K562 (cell line): ENCODE data around the gene SLC24A3. TPM values are rescaled to one million over a fixed set of nuclear protein-coding genes. Genes with fewer than 3 reads are reported as not detected.

ENCODE experiments used
- ATAC-seq: fragments of 200-7000 bp; cut with Tn5 transposase; 3 replicates; pipeline ENCODE4 v1.9.1; 2020; ENCODE audit warnings: moderate library complexity
- BruUV-seq: library from RNA; stranded (reverse); fragments of 400-500 nt; replicated peaks from 2 replicates; lab custom pipeline; 2021; lab: Mats Ljungman, UMichigan
- CTCF ChIA-PET: fragments of 300-600 bp; formaldehyde crosslinking; extraction: SDS; loops from one replicate; lab custom pipeline; 2021; ENCODE audit warnings: low intra/inter-chr PET ratio; lab: Yijun Ruan, JAX
- POLR2A ChIA-PET: fragments of 300-600, 350-650 bp; sonication (Branson Sonifier 250); formaldehyde crosslinking; extraction: SDS; loops from one replicate; lab custom pipeline; 2021; ENCODE audit warnings: antibody characterized with exemption, inconsistent platforms; lab: Yijun Ruan, JAX
- DNase-seq, 4 experiments: peaks; one replicate each; pipeline versions ENCODE4 v3.0.0 to v3.0.0-alpha.2; 2011 to 2018; ENCODE audit warnings: low spot score in 3 of 4, mixed read lengths in 3 of 4; ENCODE audit errors: extremely low read depth in 1 of 4
- FAIRE-seq: peaks from 2 replicates; lab custom pipeline; 2011; peaks lifted over from hg19 to GRCh38; lab: Jason Lieb, UNC
- H2AFZ ChIP-seq: 2 replicates; pipeline ENCODE4 v1.6.0; 2011; ENCODE audit warnings: low read depth, low read length, control low read depth, inconsistent platforms
- H3K27ac ChIP-seq: fragments of 200-600 bp; 3 replicates; pipeline ENCODE4 v1.8.0; 2011; ENCODE audit warnings: low read depth, mild to moderate bottlenecking, control low read depth, inconsistent platforms, low read length, moderate library complexity, mixed read lengths; ENCODE audit errors: extremely low read depth
- H3K27me3 ChIP-seq, 2 experiments: fragments of 300-600 bp in 1 of 2; 2 replicates in 1 of 2; 3 replicates in 1 of 2; pipeline versions ENCODE4 v1.6.0 to v1.8.0; 2011; ENCODE audit warnings: inconsistent platforms in 2 of 2, low read length in 2 of 2, mild to moderate bottlenecking in 1 of 2, mixed read lengths in 1 of 2, moderate library complexity in 1 of 2; ENCODE audit not compliant: control insufficient read depth in 2 of 2, insufficient read depth in 2 of 2
- H3K36me3 ChIP-seq: fragments of 300-600 bp; 3 replicates; pipeline ENCODE4 v1.8.0; 2011; ENCODE audit warnings: mild to moderate bottlenecking, low read length, inconsistent platforms; ENCODE audit not compliant: control insufficient read depth, insufficient read depth
- H3K4me1 ChIP-seq, 2 experiments: fragments of 200-600 bp in 1 of 2; replicated peaks in 1 of 2; 2 replicates in 1 of 2; 3 replicates in 1 of 2; pipeline versions ENCODE4 v1.5.1 to v1.8.0; 2011; ENCODE audit warnings: inconsistent platforms in 2 of 2, low read length in 2 of 2, mild to moderate bottlenecking in 1 of 2, mixed read lengths in 1 of 2, moderate library complexity in 1 of 2; ENCODE audit not compliant: control insufficient read depth in 2 of 2, insufficient read depth in 2 of 2
- H3K4me2 ChIP-seq: 2 replicates; pipeline ENCODE4 v1.6.1; 2011; ENCODE audit warnings: low read length, control low read depth, inconsistent platforms, mixed read lengths; ENCODE audit not compliant: insufficient read depth
- H3K4me3 ChIP-seq: fragments of 200-600 bp; sonication (generic), shearing (Covaris generic); 2 replicates; pipeline ENCODE4 v1.5.1; 2016; ENCODE audit warnings: control low read depth, inconsistent platforms
- H3K79me2 ChIP-seq: fragments of 200-600 bp; 3 replicates; pipeline ENCODE4 v1.8.0; 2011; ENCODE audit warnings: low read length, inconsistent platforms; ENCODE audit not compliant: control insufficient read depth, insufficient read depth
- H3K9ac ChIP-seq, 2 experiments: 2 replicates each; pipeline versions ENCODE4 v1.6.0 to v1.6.1; 2011; ENCODE audit warnings: low read depth in 2 of 2, low read length in 2 of 2, control low read depth in 1 of 2, inconsistent platforms in 1 of 2, mild to moderate bottlenecking in 1 of 2, mixed read lengths in 1 of 2; ENCODE audit not compliant: insufficient read depth in 1 of 2
- H3K9me1 ChIP-seq: one replicate; pipeline ENCODE4 v1.6.0; 2011; ENCODE audit warnings: inconsistent platforms, mild to moderate bottlenecking, low read length, moderate library complexity; ENCODE audit not compliant: control insufficient read depth, insufficient read depth
- H3K9me3 ChIP-seq: replicated peaks from 2 replicates; pipeline ENCODE4 v1.5.1; 2011; ENCODE audit warnings: low read depth, low read length, inconsistent platforms; ENCODE audit not compliant: control insufficient read depth, insufficient read depth
- H4K20me1 ChIP-seq: replicated peaks from 2 replicates; pipeline ENCODE4 v1.6.1; 2011; ENCODE audit warnings: low read length, inconsistent platforms, mixed read lengths; ENCODE audit not compliant: control insufficient read depth, insufficient read depth
- ELF4 ChIP-seq: fragments of 450-650 bp; formaldehyde crosslinking; IDR thresholded peaks from 2 replicates; pipeline ENCODE4 v1.4.0; 2022; ENCODE audit warnings: missing genetic modification characterization
- GTF2A2 ChIP-seq: IDR thresholded peaks from 2 replicates; pipeline ENCODE4 v1.6.1; 2016; ENCODE audit warnings: mild to moderate bottlenecking, missing genetic modification characterization, missing compliant biosample characterization
- HDAC3 ChIP-seq: fragments of 450-650 bp; IDR thresholded peaks from 2 replicates; pipeline ENCODE4 v1.6.1; 2018; ENCODE audit warnings: borderline replicate concordance, mild to moderate bottlenecking, moderate library complexity; ENCODE audit not compliant: partially characterized antibody
- ILF3 ChIP-seq: fragments of 450-650 bp; IDR thresholded peaks from 2 replicates; pipeline ENCODE4 v1.6.1; 2018; ENCODE audit warnings: antibody characterized with exemption, mild to moderate bottlenecking, moderate library complexity, borderline replicate concordance
- NCOA4 ChIP-seq: fragments of 450-650 bp; IDR thresholded peaks from 2 replicates; pipeline ENCODE4 v1.6.1; 2018; ENCODE audit warnings: mild to moderate bottlenecking; ENCODE audit not compliant: partially characterized antibody
- TSC22D4 ChIP-seq: fragments of 450-650 bp; IDR thresholded peaks from 2 replicates; pipeline ENCODE4 v1.6.1; 2016; ENCODE audit warnings: missing genetic modification characterization, missing biosample characterization, control low read depth
- U2AF1 ChIP-seq: fragments of 200-400 bp; formaldehyde crosslinking; optimal IDR thresholded peaks from 2 replicates; pipeline ENCODE3; 2017; ENCODE audit warnings: mild to moderate bottlenecking, low read depth, low read length, moderate library complexity
- ZBED1 ChIP-seq: IDR thresholded peaks from 2 replicates; pipeline ENCODE4 v1.6.1; 2014
- ZNF133 ChIP-seq: fragments of 250-450 bp; sonication (Bioruptor Pico); IDR thresholded peaks from 2 replicates; pipeline ENCODE4 v1.4.0; 2020; ENCODE audit warnings: mild to moderate bottlenecking
- ZNF436 ChIP-seq: fragments of 250-450, 450-650 bp; sonication (Bioruptor Pico); formaldehyde crosslinking; IDR thresholded peaks from 2 replicates; pipeline ENCODE4 v1.7.0; 2020; ENCODE audit warnings: mild to moderate bottlenecking
- ZNF507 ChIP-seq: conservative IDR thresholded peaks from 2 replicates; pipeline ENCODE4 v1.6.1; 2017; ENCODE audit warnings: missing genetic modification characterization, missing compliant biosample characterization
- WGBS: fragments of 100-300 bp; shearing (Covaris generic); methylation state at CpG from one replicate; pipeline ENCODE4 v1.1.6; 2016; ENCODE audit warnings: low coverage, mixed read lengths; ENCODE audit not compliant: insufficient coverage; ENCODE audit errors: missing lambda C conversion rate; 5-methylcytosine and 5-hydroxymethylcytosine counted together
- in situ Hi-C: fragments of 300-500 bp; cut with MboI; formaldehyde crosslinking; loops from 4 replicates; pipeline ENCODE4 v1.15.0; 2018; ENCODE audit warnings: inconsistent platforms, mixed read lengths
- intact Hi-C: fragments of 100-400 bp; cut with micrococcal nuclease; formaldehyde crosslinking; loops from 2 replicates; pipeline ENCODE4 v1.14.2; 2022
- polyA plus RNA-seq, 8 experiments: library from polyadenylated mRNA; depleted of rRNA in 4 of 8; stranded (reverse) in 5 of 8; unstranded in 3 of 8; fragments of >200 nt; fragmentation: Nextera tagmentation in 2 of 8; fragmentation: Illumina TruSeq in 1 of 8; extraction: Ambion mirVana in 2 of 8; extraction: Trizol in 1 of 8; gene quantifications; 2 replicates each; pipeline versions ENCODE4 v1.2.1 to v1.2.3, GENCODE V29; 2011 to 2014; ENCODE audit warnings: inconsistent platforms in 1 of 8, missing spikeins in 1 of 8
- total RNA-seq, 7 experiments: library from RNA; depleted of rRNA in 6 of 7; stranded (reverse); fragments of >200 nt in 6 of 7; fragmentation: Illumina TruSeq in 2 of 7; extraction: Trizol in 2 of 7; gene quantifications; 2 replicates each; pipeline versions ENCODE4 v1.2.1 to v1.2.3, GENCODE V29; 2011 to 2021; ENCODE audit warnings: low replicate concordance in 1 of 7
- TF ChIP-seq, protein P1 (sequence below): fragments of 450-650 bp; IDR thresholded peaks from 2 replicates; pipeline ENCODE4 v1.6.1; 2016; ENCODE audit warnings: low read depth
- TF ChIP-seq, protein P2 (sequence below): fragments of 200-800 bp; sonication (Bioruptor generic); IDR thresholded peaks from 2 replicates; pipeline ENCODE4 v1.6.1; 2017; ENCODE audit warnings: missing genetic modification characterization, missing compliant biosample characterization

SLC24A3 gene
- total and polyA plus RNA-seq, 9 of the 15 experiments (the other 6 are each of a cell fraction or from before 2014, with no cell fraction given): not detected

GRCh38 chr20:19566226-19566945 is 353.9 kb downstream of the SLC24A3 start:
- no peak for FAIRE-seq
- intact Hi-C loops: no loop called here
- WGBS: 0% methylated on average over 3 of the region's 3 CpGs

More at GRCh38 chr20:19566226-19566945, 353.9 kb downstream of the SLC24A3 start:
- H3K27ac ChIP-seq: no peak overlapping the region
- H4K20me1 ChIP-seq: no peaks in the 10 kb centered on the region
- H3K9me3 ChIP-seq: no peaks in the 10 kb centered on the region
- H3K9me1 ChIP-seq: no peaks in the 10 kb centered on the region
- H3K4me2 ChIP-seq: no peak overlapping the region
- H3K36me3 ChIP-seq: no peaks in the 10 kb centered on the region
- ChIA-PET POLR2A (no interaction called here), CTCF (no interaction called here)
- no peaks in the 10 kb centered on the region for H3K79me2 ChIP-seq
- no peak overlapping the region for H3K4me3 ChIP-seq
- DNase-seq (no peak), ATAC-seq (no peak)
- H3K27me3 ChIP-seq: no peaks in the 10 kb centered on the region
- H3K9ac ChIP-seq: no peak overlapping the region
- no peaks in the 10 kb centered on the region for H3K4me1 ChIP-seq
- TF ChIP-seq, protein P1, sequence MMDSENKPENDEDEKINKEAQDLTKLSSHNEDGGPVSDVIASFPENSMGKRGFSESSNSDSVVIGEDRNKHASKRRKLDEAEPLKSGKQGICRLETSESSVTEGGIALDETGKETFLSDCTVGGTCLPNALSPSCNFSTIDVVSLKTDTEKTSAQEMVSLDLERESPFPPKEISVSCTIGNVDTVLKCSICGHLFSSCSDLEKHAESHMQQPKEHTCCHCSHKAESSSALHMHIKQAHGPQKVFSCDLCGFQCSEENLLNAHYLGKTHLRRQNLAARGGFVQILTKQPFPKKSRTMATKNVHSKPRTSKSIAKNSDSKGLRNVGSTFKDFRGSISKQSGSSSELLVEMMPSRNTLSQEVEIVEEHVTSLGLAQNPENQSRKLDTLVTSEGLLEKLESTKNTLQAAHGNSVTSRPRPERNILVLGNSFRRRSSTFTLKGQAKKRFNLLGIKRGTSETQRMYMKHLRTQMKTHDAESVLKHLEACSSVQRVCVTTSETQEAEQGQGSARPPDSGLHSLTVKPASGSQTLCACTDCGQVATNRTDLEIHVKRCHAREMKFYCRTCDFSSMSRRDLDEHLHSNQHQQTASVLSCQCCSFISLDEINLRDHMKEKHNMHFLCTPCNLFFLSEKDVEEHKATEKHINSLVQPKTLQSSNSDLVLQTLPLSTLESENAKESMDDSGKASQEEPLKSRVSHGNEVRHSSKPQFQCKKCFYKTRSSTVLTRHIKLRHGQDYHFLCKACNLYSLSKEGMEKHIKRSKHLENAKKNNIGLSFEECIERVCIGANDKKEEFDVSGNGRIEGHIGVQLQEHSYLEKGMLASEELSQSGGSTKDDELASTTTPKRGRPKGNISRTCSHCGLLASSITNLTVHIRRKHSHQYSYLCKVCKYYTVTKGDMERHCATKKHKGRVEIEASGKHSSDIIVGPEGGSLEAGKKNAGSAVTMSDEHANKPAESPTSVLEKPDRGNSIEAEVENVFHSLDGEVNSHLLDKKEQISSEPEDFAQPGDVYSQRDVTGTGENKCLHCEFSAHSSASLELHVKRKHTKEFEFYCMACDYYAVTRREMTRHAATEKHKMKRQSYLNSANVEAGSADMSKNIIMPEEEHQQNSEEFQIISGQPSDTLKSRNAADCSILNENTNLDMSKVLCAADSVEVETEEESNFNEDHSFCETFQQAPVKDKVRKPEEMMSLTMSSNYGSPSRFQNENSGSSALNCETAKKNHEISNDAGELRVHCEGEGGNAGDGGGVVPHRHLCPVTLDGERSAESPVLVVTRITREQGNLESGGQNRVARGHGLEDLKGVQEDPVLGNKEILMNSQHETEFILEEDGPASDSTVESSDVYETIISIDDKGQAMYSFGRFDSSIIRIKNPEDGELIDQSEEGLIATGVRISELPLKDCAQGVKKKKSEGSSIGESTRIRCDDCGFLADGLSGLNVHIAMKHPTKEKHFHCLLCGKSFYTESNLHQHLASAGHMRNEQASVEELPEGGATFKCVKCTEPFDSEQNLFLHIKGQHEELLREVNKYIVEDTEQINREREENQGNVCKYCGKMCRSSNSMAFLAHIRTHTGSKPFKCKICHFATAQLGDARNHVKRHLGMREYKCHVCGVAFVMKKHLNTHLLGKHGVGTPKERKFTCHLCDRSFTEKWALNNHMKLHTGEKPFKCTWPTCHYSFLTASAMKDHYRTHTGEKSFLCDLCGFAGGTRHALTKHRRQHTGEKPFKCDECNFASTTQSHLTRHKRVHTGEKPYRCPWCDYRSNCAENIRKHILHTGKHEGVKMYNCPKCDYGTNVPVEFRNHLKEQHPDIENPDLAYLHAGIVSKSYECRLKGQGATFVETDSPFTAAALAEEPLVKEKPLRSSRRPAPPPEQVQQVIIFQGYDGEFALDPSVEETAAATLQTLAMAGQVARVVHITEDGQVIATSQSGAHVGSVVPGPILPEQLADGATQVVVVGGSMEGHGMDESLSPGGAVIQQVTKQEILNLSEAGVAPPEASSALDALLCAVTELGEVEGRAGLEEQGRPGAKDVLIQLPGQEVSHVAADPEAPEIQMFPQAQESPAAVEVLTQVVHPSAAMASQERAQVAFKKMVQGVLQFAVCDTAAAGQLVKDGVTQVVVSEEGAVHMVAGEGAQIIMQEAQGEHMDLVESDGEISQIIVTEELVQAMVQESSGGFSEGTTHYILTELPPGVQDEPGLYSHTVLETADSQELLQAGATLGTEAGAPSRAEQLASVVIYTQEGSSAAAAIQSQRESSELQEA: no peak
- TF ChIP-seq, protein P2, sequence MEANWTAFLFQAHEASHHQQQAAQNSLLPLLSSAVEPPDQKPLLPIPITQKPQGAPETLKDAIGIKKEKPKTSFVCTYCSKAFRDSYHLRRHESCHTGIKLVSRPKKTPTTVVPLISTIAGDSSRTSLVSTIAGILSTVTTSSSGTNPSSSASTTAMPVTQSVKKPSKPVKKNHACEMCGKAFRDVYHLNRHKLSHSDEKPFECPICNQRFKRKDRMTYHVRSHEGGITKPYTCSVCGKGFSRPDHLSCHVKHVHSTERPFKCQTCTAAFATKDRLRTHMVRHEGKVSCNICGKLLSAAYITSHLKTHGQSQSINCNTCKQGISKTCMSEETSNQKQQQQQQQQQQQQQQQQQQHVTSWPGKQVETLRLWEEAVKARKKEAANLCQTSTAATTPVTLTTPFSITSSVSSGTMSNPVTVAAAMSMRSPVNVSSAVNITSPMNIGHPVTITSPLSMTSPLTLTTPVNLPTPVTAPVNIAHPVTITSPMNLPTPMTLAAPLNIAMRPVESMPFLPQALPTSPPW (CRISPR knock-in tag): no peak
- TF ChIP-seq ZNF133 (CRISPR knock-in tag) (no peak), ZNF436 (CRISPR knock-in tag) (no peak), HDAC3 (no peak), ILF3 (no peak), ZBED1 (no peak), GTF2A2 (tag) (no peak), TSC22D4 (tag) (no peak), U2AF1 (no peak), NCOA4 (no peak), ELF4 (CRISPR knock-in tag) (no peak), ZNF507 (no peak)
- in situ Hi-C loops: no loop called here
- H2AFZ ChIP-seq: no peak overlapping the region
- no TSS peak for BruUV-seq
